Cerebellar nuclear complex (tissue), 1 donor: ENCODE measurements around the gene CABP1.

Experiments used
- DNase-seq, 2 experiments: peaks; one replicate each; lab custom pipeline; 2025; lab: John Stamatoyannopoulos, UW

The CABP1 gene

GRCh38 chr12:120696626-120697025, 56.2 kb downstream of the CABP1 start:
- DNase-seq = no peak

GRCh38 chr12:120697344-120697743, 56.9 kb downstream of the CABP1 start:
- no peak for DNase-seq

- DNase-seq = no peak
Observed at GRCh38 chr12:120698665-120699064, 58.2 kb downstream of the CABP1 start.

GRCh38 chr12:120699553-120699952, 59.1 kb downstream of the CABP1 start:
- no peak for DNase-seq

DNA sequence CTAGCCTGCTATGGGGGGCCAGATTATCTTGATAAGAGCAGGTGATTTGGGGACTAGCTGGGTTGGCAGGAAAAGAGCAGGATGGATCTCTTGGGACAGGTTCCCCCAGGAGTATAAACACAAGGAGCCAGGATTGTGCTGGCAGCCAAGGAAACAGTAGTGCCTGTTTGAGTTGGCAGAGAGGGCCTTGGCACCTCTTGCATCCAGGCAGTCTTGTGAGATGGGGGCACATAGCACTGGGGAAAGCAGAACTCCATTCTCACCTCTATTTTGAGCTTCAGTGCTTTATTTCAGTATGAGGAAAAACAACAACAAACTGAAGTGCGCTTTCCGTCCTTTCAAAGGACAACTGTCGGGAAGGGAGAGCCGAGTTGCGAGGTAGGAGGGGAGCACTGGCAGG, 60.5 kb downstream of the CABP1 start:
- no peak for DNase-seq

DNA sequence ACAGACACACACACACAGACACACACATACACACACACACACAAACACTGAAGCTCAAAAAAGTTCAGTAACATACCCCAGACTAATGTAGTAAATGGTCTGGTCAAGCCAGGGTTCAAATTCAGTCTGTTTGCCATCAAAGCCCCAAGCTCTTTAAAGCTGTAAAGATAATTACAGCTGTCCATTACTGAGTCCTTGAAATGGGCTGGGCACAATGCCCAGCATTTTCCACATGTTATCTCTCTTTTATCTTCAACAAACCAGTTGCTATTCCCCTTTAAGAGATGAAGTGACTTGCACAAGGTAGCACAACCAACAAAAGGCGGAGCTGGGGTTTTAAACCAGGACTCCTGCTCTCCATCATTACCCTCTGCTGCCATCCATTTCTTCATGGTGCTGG, 62.2 kb downstream of the CABP1 start:
- DNase-seq = no peak

DNA sequence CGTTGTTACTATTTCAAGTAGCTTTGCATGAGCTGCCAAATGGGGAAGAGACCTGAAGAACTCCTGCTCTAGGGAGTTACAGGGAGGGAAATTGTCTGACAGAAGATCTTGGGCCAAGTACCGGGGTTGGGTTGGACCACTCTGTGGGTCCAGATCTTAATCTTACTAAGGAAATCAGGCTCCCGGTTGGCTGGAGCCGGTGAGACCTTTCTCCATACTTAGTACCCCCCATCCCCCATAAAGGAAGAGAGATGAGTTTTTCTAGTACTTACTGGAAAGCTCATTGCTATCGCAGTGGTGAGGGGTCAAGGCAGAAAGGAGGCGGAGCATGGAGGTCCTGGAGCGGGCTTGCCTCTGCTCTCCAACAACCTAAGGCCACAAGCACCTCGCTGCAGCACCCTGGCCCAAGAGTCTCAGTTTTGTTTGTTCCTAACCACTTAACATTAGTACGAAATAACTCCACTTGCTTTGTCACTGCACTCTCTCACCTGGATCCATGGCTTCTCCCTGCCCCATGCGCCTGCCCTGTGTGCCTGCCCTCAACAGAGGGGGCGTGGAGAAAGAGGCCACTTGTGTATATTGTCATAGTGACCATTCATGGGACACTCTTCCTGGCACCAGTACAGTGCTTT, 63.0 kb downstream of the CABP1 start:
- DNase-seq = no peak

DNA sequence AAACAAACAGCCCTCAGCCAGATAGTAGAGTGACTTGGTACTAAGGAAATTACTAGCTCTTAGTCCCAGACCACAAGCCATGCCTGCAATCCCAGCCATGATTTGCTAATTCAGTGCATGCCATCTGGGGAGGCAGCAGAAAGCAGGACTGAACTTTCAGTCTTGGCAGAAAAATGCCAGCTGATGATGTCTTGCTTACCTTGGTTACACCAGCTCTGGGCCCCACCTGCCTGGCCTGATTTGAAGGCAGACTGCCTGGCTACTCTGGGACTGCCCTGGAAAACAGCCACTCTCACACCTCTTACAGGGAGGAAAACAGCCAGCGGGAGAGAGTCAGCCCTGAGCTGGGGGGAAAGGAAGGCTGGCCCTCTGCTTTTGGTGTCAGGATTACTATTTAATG, 65.2 kb downstream of the CABP1 start:
- DNase-seq = peak; percentile 26 to 73

GRCh38 chr12:120706029-120706428, 65.6 kb downstream of the CABP1 start:
- DNase-seq = no peak

- DNase-seq = no peak
Observed at GRCh38 chr12:120708651-120709050, 68.2 kb downstream of the CABP1 start.

DNA sequence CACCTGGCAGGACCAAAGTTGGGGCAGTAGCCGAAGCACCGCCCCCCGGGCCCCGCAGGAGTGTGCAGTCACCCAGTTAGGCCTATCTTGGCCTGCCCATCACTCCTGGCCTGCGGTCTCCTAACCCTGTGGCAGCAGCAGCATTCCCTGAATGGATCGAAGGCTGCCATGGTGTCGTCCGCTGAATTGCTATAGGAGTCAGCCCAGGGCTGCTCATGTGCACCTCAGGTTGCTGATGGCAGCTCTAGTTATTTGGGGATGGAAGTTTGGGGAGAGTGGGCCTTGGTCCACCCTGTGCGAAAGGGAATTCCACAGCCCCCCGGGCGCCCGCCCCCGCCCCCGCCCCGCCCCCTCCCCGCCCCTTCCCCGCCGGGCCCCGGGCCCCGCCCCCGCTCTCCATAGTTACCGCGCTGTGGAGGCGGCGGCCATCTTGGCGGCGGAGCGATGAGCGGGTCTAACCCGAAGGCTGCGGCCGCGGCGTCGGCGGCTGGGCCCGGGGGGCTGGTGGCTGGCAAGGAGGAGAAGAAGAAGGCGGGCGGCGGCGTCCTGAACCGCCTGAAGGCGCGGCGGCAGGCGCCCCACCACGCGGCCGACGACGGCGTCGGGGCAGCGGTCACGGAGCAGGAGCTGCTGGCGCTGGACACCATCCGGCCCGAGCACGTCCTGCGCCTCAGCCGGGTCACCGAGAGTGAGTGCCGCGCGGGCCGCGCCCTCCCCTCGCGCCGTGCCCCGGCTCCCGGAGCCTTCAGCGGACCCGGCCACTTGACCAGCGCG, 69.8 kb downstream of the CABP1 start, which contains the start of gene UNC119B:
UNC119B (plus strand) TSS at position 428 of the 774 bp plus-strand sequence; CDS start at position 445, 17 bp downstream.
- DNase-seq = peak in 1 of 2 experiments; percentile 16

GRCh38 chr12:120710805-120711296, 70.4 kb downstream of the CABP1 start:
- DNase-seq = no peak

GRCh38 chr12:120711411-120711810, 71.0 kb downstream of the CABP1 start:
- DNase-seq = no peak

DNA sequence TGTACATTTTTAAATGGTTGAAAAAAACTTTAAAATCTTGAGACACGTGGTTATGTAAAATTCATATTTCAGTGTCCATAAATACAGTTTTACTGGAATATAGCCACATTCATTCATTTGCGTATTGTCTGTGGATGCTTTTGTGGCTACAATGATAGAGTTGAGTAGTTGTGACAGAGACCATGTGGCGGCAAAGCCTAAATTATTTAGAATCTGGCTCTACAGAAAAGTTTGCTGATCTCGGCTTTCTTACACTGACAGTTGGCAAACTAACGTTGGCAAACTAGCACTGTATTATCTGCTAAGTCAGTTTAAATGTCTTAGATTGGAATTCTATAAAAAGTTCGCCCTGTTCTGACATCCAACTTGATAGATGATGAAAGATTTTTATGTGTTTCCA, 72.2 kb downstream of the CABP1 start:
- no peak for DNase-seq

GRCh38 chr12:120713861-120714482, 73.5 kb downstream of the CABP1 start:
- peak in 1 of 2 experiments; percentile 67 for DNase-seq
